Right kidney (tissue), 1 donor: Measurements from ENCODE around the gene SLC27A2.

Experiments used
- DNase-seq: peaks from one replicate; pipeline ENCODE4 v3.0.0-alpha.2; 2016

SLC27A2 gene

GRCh38 chr15:50238255-50238654, 56.3 kb downstream of the SLC27A2 start:
- DNase-seq = no peak

DNA sequence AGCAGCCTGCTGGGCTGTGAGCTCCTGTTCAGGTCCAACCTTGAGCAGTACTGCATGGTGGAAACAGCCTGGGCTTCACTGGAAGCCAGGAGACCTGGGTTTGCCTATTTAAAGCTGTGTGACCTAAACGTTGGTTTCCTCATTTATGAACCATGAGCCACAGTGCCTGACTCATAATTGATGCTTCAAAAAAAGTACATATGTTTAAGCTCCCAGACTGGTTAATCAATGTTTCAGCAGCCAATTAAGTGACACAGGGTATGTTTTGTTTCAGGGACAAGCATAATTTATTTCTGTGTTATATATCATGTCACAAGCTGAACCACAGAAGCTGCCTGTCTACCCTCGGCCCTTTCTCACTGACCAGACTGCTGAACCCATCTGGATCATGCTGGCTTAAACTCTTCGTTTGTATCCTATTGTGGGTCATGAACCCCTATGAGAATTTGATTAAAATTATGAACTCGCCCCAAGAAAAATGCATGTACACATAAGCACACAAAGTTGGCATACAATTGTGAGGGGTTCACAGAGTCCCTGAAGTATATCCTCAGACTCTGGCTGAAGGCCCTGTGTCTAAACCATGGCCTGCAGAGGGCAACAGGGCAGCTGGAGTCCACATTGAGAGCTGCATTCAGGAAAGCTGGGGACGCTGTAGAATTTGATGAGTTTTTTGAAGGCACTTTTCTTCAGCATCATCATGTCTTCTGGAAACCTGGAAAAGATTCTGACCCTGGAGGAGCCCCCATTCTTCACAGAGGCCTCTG, 59.9 kb downstream of the SLC27A2 start:
- no peak for DNase-seq

- DNase-seq = no peak
Measured at GRCh38 chr15:50244153-50244552, 62.2 kb downstream of the SLC27A2 start.

DNA sequence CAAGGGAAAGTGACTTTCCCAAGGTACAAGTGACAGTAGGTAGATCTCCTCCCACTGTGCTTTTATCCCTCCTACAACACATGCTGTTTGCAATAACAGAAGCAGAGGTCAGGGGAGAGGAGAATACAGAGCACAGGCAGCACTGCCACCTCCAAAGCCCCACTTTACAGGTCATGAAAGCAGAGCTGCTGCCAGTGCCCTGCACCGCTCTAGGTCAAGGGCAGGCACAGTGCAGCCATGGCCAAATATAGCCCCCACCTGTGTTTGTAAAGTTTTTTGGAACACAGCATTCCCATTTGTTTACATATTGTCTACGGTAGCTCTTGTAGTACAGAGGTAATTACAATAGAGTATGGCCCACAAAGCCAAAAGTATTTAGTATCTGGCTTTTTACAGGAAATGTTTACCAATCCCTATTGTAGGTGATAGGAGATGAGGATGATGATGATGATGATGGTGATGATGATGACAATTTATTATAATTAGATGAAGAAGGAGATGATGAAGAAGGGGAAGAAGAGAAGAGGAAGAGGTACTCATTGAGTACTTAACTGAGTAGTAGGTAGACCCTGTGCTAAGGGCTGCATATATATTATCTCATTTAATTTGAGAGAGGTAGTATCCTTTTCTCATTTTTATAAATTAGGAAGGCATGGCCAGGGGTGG, 63.1 kb downstream of the SLC27A2 start:
- no peak for DNase-seq

DNA sequence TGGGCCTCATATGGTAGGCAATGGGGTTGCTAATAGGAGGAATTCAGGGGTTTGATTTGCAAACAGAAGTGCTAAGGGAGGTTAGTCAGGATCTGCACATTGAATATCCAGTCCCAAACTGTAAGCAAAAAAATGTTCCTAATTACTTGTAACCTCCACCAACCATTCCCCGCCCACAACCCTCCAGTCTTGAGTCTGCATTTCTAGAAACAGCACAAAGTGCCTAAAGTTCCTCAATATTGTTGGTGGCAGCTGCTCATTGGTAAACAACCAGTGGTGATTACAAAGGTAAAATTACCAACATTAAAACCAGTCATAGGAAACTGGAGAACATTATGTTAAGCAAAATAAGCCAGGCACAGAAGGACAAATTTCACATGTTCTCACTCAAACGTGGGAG, 64.6 kb downstream of the SLC27A2 start:
- no peak for DNase-seq

GRCh38 chr15:50247819-50248655, 66.0 kb downstream of the SLC27A2 start:
- no peak for DNase-seq

- no peak for DNase-seq
Measured at GRCh38 chr15:50248994-50249582, 67.1 kb downstream of the SLC27A2 start.

DNA sequence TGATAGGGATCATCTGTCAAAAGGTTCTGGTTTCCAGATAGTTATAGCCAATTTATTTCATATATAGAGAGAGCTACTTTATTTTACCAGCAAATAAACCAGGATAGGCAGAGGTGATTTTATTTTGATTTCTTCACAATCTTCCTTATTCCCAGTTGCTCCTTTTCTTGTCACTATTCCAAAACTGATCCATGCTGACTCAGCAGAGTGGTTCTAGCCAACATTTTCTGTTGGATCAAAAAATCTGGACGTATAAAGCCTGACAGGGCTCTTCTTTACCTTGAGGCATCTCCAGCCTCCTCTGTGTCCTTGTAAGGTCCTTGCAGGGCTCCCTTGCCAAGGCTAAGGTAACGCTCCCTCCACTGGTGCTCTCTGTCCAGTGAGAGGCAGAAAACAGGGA, 67.7 kb downstream of the SLC27A2 start:
- DNase-seq = no peak

- DNase-seq = no peak
Measured at GRCh38 chr15:50250760-50251394, 68.9 kb downstream of the SLC27A2 start.

- DNase-seq = no peak
Measured at GRCh38 chr15:50251638-50252182, 69.7 kb downstream of the SLC27A2 start.

DNA sequence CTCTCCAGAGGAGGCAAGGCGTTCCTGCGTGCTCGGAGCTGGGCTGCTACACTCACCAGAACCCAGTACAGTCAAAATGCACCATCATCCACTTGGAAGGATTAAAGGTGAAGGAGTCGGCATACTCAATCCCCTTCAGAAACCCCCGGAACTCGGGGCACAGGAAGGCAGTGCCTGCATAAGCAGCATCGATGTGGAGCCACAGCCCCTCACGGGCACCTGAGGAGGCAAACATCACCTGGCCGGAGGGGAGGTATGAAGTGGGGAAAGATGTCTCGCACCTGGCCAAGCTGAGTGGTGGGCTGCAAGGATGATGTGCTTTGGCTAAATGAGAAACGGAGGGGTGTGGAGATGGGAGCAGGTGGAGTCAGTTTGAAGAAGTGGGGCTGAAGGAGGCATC, 70.6 kb downstream of the SLC27A2 start:
- DNase-seq = no peak

- DNase-seq = no peak
Measured at GRCh38 chr15:50256188-50257041, 74.4 kb downstream of the SLC27A2 start.

DNA sequence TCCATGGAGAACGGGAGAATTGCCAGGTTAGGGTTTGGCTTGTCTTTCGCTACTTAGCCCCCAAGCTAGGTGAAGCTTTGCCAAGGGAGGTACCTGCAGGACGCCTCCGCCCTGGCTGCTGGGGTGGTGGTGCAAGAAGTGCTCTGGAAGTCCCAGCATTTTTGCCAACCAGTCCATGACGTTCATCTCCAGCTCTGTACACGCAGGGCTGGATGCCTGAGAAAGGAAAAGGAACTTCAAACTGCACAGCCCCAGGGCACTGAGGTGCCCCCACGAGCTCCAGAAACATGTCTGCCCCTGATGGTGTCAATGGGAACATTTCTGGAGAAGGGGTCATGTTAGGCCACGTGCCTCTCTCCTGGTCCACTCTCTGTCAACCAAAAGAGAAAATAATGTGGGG, 75.3 kb downstream of the SLC27A2 start:
- no peak for DNase-seq

DNA sequence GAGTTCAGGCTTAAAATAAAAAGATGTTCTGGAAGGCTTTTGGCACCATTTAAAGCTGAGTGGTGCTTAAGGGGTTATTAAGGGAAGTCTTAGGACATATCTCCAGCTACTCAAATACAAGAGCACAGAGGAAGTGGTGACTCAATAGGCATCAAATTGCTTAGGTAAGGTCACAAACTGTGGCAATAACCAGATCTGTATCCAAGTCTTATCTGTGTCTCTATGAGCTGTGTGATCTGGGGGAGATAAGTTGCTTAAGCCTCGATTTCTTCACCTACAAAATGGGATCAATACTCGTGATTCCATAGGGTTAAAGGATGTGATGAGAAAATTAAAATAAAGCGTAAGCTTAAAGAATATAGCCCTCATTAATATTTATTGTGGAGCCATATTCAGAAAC, 75.9 kb downstream of the SLC27A2 start:
- DNase-seq = no peak

DNA sequence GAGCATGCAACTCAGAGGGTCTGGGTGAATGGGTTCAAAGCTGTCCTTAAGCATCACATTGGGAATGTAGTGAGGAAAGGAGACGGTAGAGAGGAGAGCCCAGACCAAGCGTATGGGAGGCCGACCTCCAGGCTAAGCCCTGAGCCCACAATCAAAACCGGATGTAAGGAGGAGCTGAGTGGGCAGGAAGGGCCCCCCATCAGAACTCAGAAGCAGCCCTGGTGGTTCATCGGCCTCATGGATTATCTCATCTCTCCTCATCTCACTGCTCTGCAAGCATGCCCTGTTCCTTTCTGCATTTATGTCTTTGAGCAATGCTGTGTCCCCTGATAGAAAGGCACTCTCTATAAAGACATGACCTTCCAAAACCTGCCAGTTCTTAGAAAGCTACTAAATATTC, 77.3 kb downstream of the SLC27A2 start:
- no peak for DNase-seq

DNA sequence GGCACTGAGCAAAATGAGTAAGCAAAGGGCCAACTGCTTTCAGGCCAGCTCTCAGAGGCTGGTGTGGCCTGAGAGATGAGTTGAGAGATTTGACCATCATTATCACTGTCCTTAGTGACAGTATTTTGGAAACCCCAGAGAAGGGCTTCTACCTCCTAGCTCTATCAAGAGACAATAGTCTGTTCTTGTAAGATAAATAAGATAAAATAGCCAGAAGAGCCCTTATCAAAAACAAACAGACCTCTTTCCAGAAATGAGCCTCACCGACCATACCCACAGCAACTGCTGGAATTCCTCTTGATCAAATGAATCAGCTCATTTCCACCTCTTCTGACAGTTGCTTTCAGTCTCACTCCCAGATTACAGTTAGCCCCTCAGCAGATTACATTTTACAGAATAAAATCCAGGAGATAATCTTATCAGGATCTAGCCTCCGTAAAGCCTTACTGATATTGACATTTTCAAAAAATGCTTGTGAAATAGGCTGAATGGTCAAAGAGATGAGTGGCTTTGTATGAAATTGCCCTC, 79.0 kb downstream of the SLC27A2 start:
- no peak for DNase-seq

GRCh38 chr15:50261981-50262380, 80.0 kb downstream of the SLC27A2 start:
- DNase-seq = no peak

DNA sequence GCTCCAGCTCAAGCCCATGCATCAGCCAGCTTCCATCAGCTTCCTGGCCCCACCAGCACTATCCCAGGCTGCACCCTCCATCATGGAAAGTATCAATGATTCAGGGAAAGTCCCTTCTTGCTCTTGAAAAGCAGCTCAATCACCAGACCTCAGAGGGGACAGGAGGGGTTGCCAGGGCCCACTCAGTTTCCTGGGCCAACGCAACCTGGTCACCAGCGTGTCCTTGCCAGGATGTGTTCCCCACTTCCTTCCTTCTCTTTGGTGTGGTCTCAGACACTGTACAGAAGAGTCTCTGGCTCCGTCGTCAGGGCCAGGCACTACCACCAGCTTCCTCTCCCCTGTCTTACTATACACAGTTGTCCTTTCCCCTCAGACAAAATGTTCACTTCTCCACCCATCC, 80.5 kb downstream of the SLC27A2 start:
- DNase-seq = no peak

- DNase-seq = no peak
Measured at GRCh38 chr15:50265620-50266019, 83.6 kb downstream of the SLC27A2 start, which contains the start of gene HDC. Gene HDC, minus strand, starts transcription at chr15:50265726. Its CDS starts 103 bp downstream, at chr15:50265623.

DNA sequence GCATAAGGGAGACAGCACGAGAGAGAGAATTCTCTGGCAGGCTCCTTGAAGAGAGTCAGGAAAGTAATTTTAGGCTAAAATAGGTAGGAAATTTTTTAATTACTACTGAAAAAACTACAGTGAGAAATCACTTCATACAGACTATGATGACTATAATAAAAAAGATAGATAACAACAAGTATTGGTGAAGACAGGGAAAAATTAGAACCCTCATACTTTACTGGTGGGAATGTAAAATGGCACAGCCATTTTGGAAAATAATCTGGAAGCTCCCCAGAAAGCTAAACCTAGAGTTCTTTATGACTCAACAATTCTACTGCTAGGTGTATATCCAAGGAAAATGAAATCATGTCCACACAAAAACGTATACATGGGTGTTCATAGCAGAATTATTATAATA, 85.6 kb downstream of the SLC27A2 start:
- DNase-seq = no peak

- no peak for DNase-seq
Measured at GRCh38 chr15:50275091-50275490, 93.1 kb downstream of the SLC27A2 start.
